Measurements from ENCODE around the gene AOX1. TPM values are rescaled to one million over a fixed set of nuclear protein-coding genes. Genes with fewer than 3 reads are reported as not detected.

Gene AOX1
- total RNA-seq, 1 donor from 2014 or later, result 24.3 TPM

- no peaks in the 10 kb centered on the region for H3K4me1 ChIP-seq
- H3K27me3 ChIP-seq, result no peaks in the 10 kb centered on the region
- intact Hi-C loops (cut with DNase I), result no loop called here
- TF ChIP-seq CTCF (IDR thresholded peaks at IDR 0.05), result no peak
- ATAC-seq (no peak), DNase-seq (no peak)
- H3K36me3 ChIP-seq, result no peaks in the 10 kb centered on the region
- no peak overlapping the region for H3K27ac ChIP-seq
- H3K9me3 ChIP-seq, result no peaks in the 10 kb centered on the region
- no peak overlapping the region for H3K4me3 ChIP-seq
These were observed 83.5 kb downstream of the AOX1 start for GRCh38 chr2:200669308-200669707.

- H3K9me3 ChIP-seq, result no peaks in the 10 kb centered on the region
- H3K27ac ChIP-seq, result no peak overlapping the region
- ATAC-seq (no peak), DNase-seq (no peak)
- no peaks in the 10 kb centered on the region for H3K36me3 ChIP-seq
- intact Hi-C loops (cut with DNase I), result no loop called here
- H3K4me3 ChIP-seq, result no peak overlapping the region
- no peak for TF ChIP-seq CTCF (IDR thresholded peaks at IDR 0.05)
- H3K4me1 ChIP-seq, result no peaks in the 10 kb centered on the region
- H3K27me3 ChIP-seq, result no peaks in the 10 kb centered on the region
These were observed 84.5 kb downstream of the AOX1 start for GRCh38 chr2:200670313-200670712.

GRCh38 chr2:200670751-200671150, 84.9 kb downstream of the AOX1 start:
- no peak for TF ChIP-seq CTCF (IDR thresholded peaks at IDR 0.05)
- Histone ChIP-seq H3K4me3 (no peak overlapping the region), H3K36me3 (no peaks in the 10 kb centered on the region), H3K27me3 (no peaks in the 10 kb centered on the region), H3K4me1 (no peaks in the 10 kb centered on the region), H3K9me3 (no peaks in the 10 kb centered on the region), H3K27ac (no peak overlapping the region)
- no peak for ATAC-seq
- intact Hi-C loops (cut with DNase I), result no loop called here
- DNase-seq, result no peak

GRCh38 chr2:200673191-200673590, 87.4 kb downstream of the AOX1 start:
- no peak for TF ChIP-seq CTCF (IDR thresholded peaks at IDR 0.05)
- no peaks in the 10 kb centered on the region for H3K27me3 ChIP-seq
- no peak for DNase-seq
- ATAC-seq, result no peak
- H3K9me3 ChIP-seq, result no peaks in the 10 kb centered on the region
- H3K4me1 ChIP-seq, result peaks cover 7% of the 10 kb centered on the region
- H3K4me3 ChIP-seq, result no peak overlapping the region
- no peak overlapping the region for H3K27ac ChIP-seq
- intact Hi-C loops (cut with DNase I), result no loop called here
- H3K36me3 ChIP-seq, result no peaks in the 10 kb centered on the region

- Histone ChIP-seq H3K4me1 (peaks cover 16% of the 10 kb centered on the region), H3K36me3 (no peaks in the 10 kb centered on the region), H3K9me3 (no peaks in the 10 kb centered on the region), H3K27ac (no peak overlapping the region), H3K4me3 (no peak overlapping the region), H3K27me3 (no peaks in the 10 kb centered on the region)
- TF ChIP-seq CTCF (IDR thresholded peaks at IDR 0.05), result no peak
- ATAC-seq (no peak), DNase-seq (no peak)
- intact Hi-C loops (cut with DNase I), result no loop called here
These were observed 89.0 kb downstream of the AOX1 start for GRCh38 chr2:200674837-200675236.

GRCh38 chr2:200677171-200677570, 91.4 kb downstream of the AOX1 start:
- DNase-seq (no peak), ATAC-seq (no peak)
- TF ChIP-seq CTCF (IDR thresholded peaks at IDR 0.05), result no peak
- Histone ChIP-seq H3K9me3 (no peaks in the 10 kb centered on the region), H3K27me3 (no peaks in the 10 kb centered on the region), H3K4me1 (peaks cover 18% of the 10 kb centered on the region), H3K27ac (peak overlapping the region; percentile 48), H3K4me3 (no peak overlapping the region), H3K36me3 (no peaks in the 10 kb centered on the region)
- intact Hi-C loops (cut with DNase I), result no loop called here
